ENCODE measurements around the gene BCL6B.

- TF ChIP-seq CTCF (IDR thresholded peaks at IDR 0.05; ENCODE audit: insufficient read depth, low read length, poor library complexity, severe bottlenecking) (no peak), EZH2phosphoT487 (conservative IDR thresholded peaks at IDR 0.05; ENCODE audit: low read length) (no peak)
Observed at GRCh38 chr17:7022781-7023571, at the start of gene BCL6B.
